PC-9 (cell line): ENCODE measurements around the gene SMCR8. TPM values are rescaled to one million over a fixed set of nuclear protein-coding genes. Genes with fewer than 3 reads are reported as not detected.

Experiments
- BruUV-seq: library from RNA; stranded (reverse); fragments of 400-500 nt; replicated peaks from 2 replicates; lab custom pipeline; 2021; lab: Mats Ljungman, UMichigan
- CTCF ChIA-PET: fragments of 300-600 bp; sonication (Branson Sonifier 250); formaldehyde crosslinking; loops from one replicate; lab custom pipeline; 2022; ENCODE audit warnings: antibody characterized with exemption; lab: Charles Lee
- POLR2A ChIA-PET: fragments of 300-600 bp; sonication (Branson Sonifier 250); formaldehyde crosslinking; loops from one replicate; lab custom pipeline; 2022; ENCODE audit warnings: antibody characterized with exemption; ENCODE audit not compliant: unreplicated experiment; lab: Charles Lee
- DNase-seq, 2 experiments: peaks; one replicate each; pipeline versions ENCODE4 v3.0.0 to v3.0.0-alpha.2; 2015 to 2022; ENCODE audit warnings: mixed read lengths in 1 of 2
- H2AFZ ChIP-seq: fragments of 200-600 bp; sonication (generic); 2 replicates; pipeline ENCODE4 v1.8.1; 2017; ENCODE audit warnings: antibody characterized with exemption
- H3F3A ChIP-seq: fragments of 200-600 bp; sonication (generic); 2 replicates; pipeline ENCODE4 v1.8.1; 2017; ENCODE audit warnings: antibody characterized with exemption, mild to moderate bottlenecking, low read depth; ENCODE audit not compliant: insufficient read depth
- H3K27ac ChIP-seq: fragments of 200-600 bp; sonication (generic); 2 replicates; pipeline ENCODE4 v1.6.1; 2016; ENCODE audit warnings: mixed run types
- H3K27me3 ChIP-seq: fragments of 200-600 bp; sonication (generic); 2 replicates; pipeline ENCODE4 v1.6.1; 2016; ENCODE audit warnings: low read depth, mixed run types; ENCODE audit not compliant: insufficient read depth
- H3K36me3 ChIP-seq: fragments of 200-600 bp; sonication (generic); 2 replicates; pipeline ENCODE4 v1.6.1; 2016; ENCODE audit warnings: low read depth, mixed run types
- H3K4me1 ChIP-seq: fragments of 200-600 bp; sonication (generic); replicated peaks from 2 replicates; pipeline ENCODE4 v1.6.1; 2016; ENCODE audit warnings: mixed run types; ENCODE audit not compliant: insufficient read depth
- H3K4me2 ChIP-seq: fragments of 200-600 bp; sonication (generic); 2 replicates; pipeline ENCODE4 v1.6.1; 2017; ENCODE audit warnings: mixed run types
- H3K4me3 ChIP-seq: fragments of 200-600 bp; sonication (generic); 2 replicates; pipeline ENCODE4 v1.6.1; 2016; ENCODE audit warnings: mixed run types
- H3K79me2 ChIP-seq: fragments of 200-600 bp; sonication (generic); 2 replicates; pipeline ENCODE4 v1.6.1; 2017; ENCODE audit warnings: low read depth, mixed run types
- H3K9me2 ChIP-seq: fragments of 200-600 bp; sonication (generic); 2 replicates; pipeline ENCODE4 v1.8.1; 2017; ENCODE audit warnings: mild to moderate bottlenecking; ENCODE audit not compliant: insufficient read depth
- H3K9me3 ChIP-seq: fragments of 200-600 bp; sonication (generic); 2 replicates; pipeline ENCODE4 v1.8.1; 2016; ENCODE audit warnings: low read depth; ENCODE audit not compliant: insufficient read depth
- H4K20me1 ChIP-seq: fragments of 200-600 bp; sonication (generic); 2 replicates; pipeline ENCODE4 v1.8.1; 2017; ENCODE audit not compliant: insufficient read depth
- EZH2 ChIP-seq: fragments of 200-600 bp; sonication (generic); IDR thresholded peaks from 2 replicates; pipeline ENCODE4 v1.8.0; 2017; ENCODE audit warnings: antibody characterized with exemption, low read depth
- intact Hi-C: fragments of 100-400 bp; cut with micrococcal nuclease; formaldehyde crosslinking; loops from one replicate; pipeline ENCODE4 v1.10.0; 2022; ENCODE audit not compliant: unreplicated experiment
- total RNA-seq: library from RNA; stranded (reverse); gene quantifications from 2 replicates; pipeline ENCODE4 v1.2.3, GENCODE V29; 2021
- TF ChIP-seq, protein P1 (sequence below): fragments of 200-600 bp; sonication (generic); conservative IDR thresholded peaks from 2 replicates; pipeline ENCODE4 v1.6.1; 2017; ENCODE audit warnings: mixed run types, antibody characterized with exemption, mild to moderate bottlenecking, moderate library complexity

SMCR8 gene
- total RNA-seq, 1 experiment from 2014 or later, result 23.8 TPM

DNA sequence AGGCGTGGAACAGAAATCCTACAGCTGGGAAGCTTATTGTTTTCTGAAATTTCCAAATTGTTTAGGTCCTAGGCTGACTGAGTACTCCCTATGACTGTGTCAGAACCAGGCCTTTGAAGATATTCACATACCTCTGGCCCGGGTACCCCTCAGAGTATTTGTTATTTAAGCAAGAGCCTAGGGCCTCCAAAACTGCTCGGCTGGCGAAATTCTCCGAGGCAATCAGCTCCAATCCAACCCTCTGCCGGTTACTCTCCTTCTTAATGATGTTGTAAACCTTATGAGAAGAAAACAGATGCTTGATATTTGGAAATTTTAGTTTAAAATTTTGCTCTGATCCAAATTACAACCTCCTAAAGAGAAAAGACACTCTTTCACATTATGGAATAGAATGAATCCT, 38.4 kb downstream of the SMCR8 start:
- no peaks in the 10 kb centered on the region for H4K20me1 ChIP-seq
- peaks cover 11% of the 10 kb centered on the region for H3F3A ChIP-seq
- TF ChIP-seq EZH2, result no peak
- TF ChIP-seq, protein P1, sequence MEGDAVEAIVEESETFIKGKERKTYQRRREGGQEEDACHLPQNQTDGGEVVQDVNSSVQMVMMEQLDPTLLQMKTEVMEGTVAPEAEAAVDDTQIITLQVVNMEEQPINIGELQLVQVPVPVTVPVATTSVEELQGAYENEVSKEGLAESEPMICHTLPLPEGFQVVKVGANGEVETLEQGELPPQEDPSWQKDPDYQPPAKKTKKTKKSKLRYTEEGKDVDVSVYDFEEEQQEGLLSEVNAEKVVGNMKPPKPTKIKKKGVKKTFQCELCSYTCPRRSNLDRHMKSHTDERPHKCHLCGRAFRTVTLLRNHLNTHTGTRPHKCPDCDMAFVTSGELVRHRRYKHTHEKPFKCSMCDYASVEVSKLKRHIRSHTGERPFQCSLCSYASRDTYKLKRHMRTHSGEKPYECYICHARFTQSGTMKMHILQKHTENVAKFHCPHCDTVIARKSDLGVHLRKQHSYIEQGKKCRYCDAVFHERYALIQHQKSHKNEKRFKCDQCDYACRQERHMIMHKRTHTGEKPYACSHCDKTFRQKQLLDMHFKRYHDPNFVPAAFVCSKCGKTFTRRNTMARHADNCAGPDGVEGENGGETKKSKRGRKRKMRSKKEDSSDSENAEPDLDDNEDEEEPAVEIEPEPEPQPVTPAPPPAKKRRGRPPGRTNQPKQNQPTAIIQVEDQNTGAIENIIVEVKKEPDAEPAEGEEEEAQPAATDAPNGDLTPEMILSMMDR, result no peak
- H3K9me2 ChIP-seq, result no peaks in the 10 kb centered on the region
- H3K4me2 ChIP-seq, result no peak overlapping the region
- intact Hi-C loops, result no loop called here
- peaks cover 10% of the 10 kb centered on the region for H3K36me3 ChIP-seq
- H3K4me3 ChIP-seq, result no peak overlapping the region
- BruUV-seq, result no TSS peak
- POLR2A ChIA-PET, result no interaction called here
- H3K79me2 ChIP-seq, result no peaks in the 10 kb centered on the region
- no peaks in the 10 kb centered on the region for H3K27me3 ChIP-seq
- CTCF ChIA-PET, result no interaction called here
- H2AFZ ChIP-seq, result no peak overlapping the region
- DNase-seq, result no peak
- no peak overlapping the region for H3K27ac ChIP-seq
- peaks cover 15% of the 10 kb centered on the region for H3K4me1 ChIP-seq
- H3K9me3 ChIP-seq, result no peaks in the 10 kb centered on the region

- no peak for TF ChIP-seq EZH2
- TF ChIP-seq, protein P1, result no peak
- Histone ChIP-seq H3K79me2 (peaks cover 19% of the 10 kb centered on the region), H3K27me3 (no peaks in the 10 kb centered on the region), H3K4me2 (0 out of 2 replicates have a peak overlapping the region, but pooled peaks have one; percentile 5), H3F3A (peaks cover 11% of the 10 kb centered on the region), H3K4me1 (peaks cover 17% of the 10 kb centered on the region), H3K36me3 (peaks cover 7% of the 10 kb centered on the region), H3K9me2 (no peaks in the 10 kb centered on the region), H2AFZ (no peak overlapping the region), H3K4me3 (no peak overlapping the region), H3K27ac (no peak overlapping the region), H3K9me3 (no peaks in the 10 kb centered on the region), H4K20me1 (no peaks in the 10 kb centered on the region)
- no peak for DNase-seq
- ChIA-PET CTCF (no interaction called here), POLR2A (no interaction called here)
- intact Hi-C loops, result no loop called here
- no TSS peak for BruUV-seq
Measured at GRCh38 chr17:18356624-18357023, 41.5 kb downstream of the SMCR8 start.

GRCh38 chr17:18360518-18360917, 45.4 kb downstream of the SMCR8 start:
- no peak overlapping the region for H2AFZ ChIP-seq
- H4K20me1 ChIP-seq, result no peaks in the 10 kb centered on the region
- H3K9me2 ChIP-seq, result no peaks in the 10 kb centered on the region
- no peak overlapping the region for H3K4me2 ChIP-seq
- peaks cover 26% of the 10 kb centered on the region for H3F3A ChIP-seq
- ChIA-PET CTCF (no interaction called here), POLR2A (interaction anchor here (0.6 kb wide), 1 partner anchor 378 kb away, joined by 39 read pairs; no protein-coding TSS in a partner anchor)
- H3K27ac ChIP-seq, result no peak overlapping the region
- no peaks in the 10 kb centered on the region for H3K9me3 ChIP-seq
- no peaks in the 10 kb centered on the region for H3K27me3 ChIP-seq
- H3K79me2 ChIP-seq, result peaks cover 26% of the 10 kb centered on the region
- TF ChIP-seq, protein P1, result no peak
- no peak for TF ChIP-seq EZH2
- intact Hi-C loops, result no loop called here
- no TSS peak for BruUV-seq
- no peak for DNase-seq
- H3K4me3 ChIP-seq, result no peak overlapping the region
- no peaks in the 10 kb centered on the region for H3K36me3 ChIP-seq
- H3K4me1 ChIP-seq, result peaks cover 25% of the 10 kb centered on the region
